Measurements from ENCODE around the gene WSCD2. TPM values are rescaled to one million over a fixed set of nuclear protein-coding genes. Genes with fewer than 3 reads are reported as not detected.

WSCD2 gene
- total and polyA plus RNA-seq, 2 donors (not counting 3 experiments of a cell fraction or from before 2014, with no cell fraction given), result not detected

DNA sequence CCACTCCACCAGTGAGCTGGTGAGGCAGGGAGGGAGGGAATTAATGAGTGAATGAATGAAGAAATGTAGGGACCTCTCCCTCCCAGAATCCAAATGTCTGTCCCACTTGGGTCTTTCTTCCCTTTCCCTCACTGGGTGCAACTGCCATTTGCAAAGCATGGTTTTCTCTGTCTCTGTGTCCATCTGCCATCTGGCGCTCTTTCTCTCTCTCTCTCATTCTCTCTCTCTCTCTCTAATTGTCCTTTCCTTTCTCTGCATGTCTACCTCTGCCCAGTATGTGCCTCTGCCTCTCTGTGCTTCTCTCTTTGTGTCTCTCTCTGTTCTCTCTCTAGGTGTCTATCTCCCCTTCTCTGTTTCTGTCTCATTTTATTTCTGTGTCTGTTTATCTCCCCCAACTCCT is 107.3 kb downstream of the WSCD2 start:
- intact Hi-C loops (cut with micrococcal nuclease), result no loop called here
- ChIA-PET CTCF (interaction anchor here (0.9 kb wide), 1 partner anchor 10 kb away, joined by 3 read pairs; no protein-coding TSS in a partner anchor), POLR2A (no interaction called here)
- no TSS peak for BruUV-seq (replicated peaks)
- H3K27me3 ChIP-seq (ENCODE audit: control insufficient read depth in 2 of 2, insufficient read depth in 2 of 2, low read length in 2 of 2), result no peaks in the 10 kb centered on the region
- no peaks in the 10 kb centered on the region for H3K4me1 ChIP-seq (ENCODE audit: control insufficient read depth, extremely low read depth, insufficient read depth, low read length)
- H3K9me3 ChIP-seq (replicated peaks; ENCODE audit: control insufficient read depth, insufficient read depth, low read length), result no peaks in the 10 kb centered on the region
- H3K4me3 ChIP-seq (replicated peaks in 1 of 3; ENCODE audit: insufficient read depth in 1 of 3, low read depth in 1 of 3, low read length in 3 of 3), result no peak overlapping the region
- TF ChIP-seq, protein P1, sequence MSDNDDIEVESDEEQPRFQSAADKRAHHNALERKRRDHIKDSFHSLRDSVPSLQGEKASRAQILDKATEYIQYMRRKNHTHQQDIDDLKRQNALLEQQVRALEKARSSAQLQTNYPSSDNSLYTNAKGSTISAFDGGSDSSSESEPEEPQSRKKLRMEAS (IDR thresholded peaks at IDR 0.05; ENCODE audit: insufficient read depth, insufficient read length), result no peak
- no peak for TF ChIP-seq GATA2 (IDR thresholded peaks at IDR 0.05; ENCODE audit: insufficient read depth, insufficient read length, low read depth, low read length)
- TF ChIP-seq POLR2A (IDR thresholded peaks at IDR 0.05; ENCODE audit: low read depth, low read length), result no peak
- no peak for TF ChIP-seq EZH2 (IDR thresholded peaks at IDR 0.05; ENCODE audit: borderline replicate concordance, low read depth, low read length, severe bottlenecking)
- no peak for TF ChIP-seq POLR2AphosphoS5 (IDR thresholded peaks at IDR 0.05; ENCODE audit: insufficient read depth, low read depth, low read length)
- TF ChIP-seq JUN (IDR thresholded peaks at IDR 0.05; ENCODE audit: borderline replicate concordance, insufficient read depth, insufficient read length, low read depth), result no peak
- no peaks in the 10 kb centered on the region for H3K36me3 ChIP-seq (ENCODE audit: control insufficient read depth in 2 of 2, extremely low read depth in 1 of 2, insufficient read depth in 2 of 2, low read length in 2 of 2)
- DNase-seq (ENCODE audit: low read depth, low spot score), result no peak
- H4K20me1 ChIP-seq (replicated peaks; ENCODE audit: control insufficient read depth, extremely low read depth, insufficient read depth, low read length), result no peaks in the 10 kb centered on the region
- dilution Hi-C loops (cut with MboI; ENCODE audit: extremely low pct_ligation_motif_present, low sequenced_read_pairs), result no loop called here
- H3K9me1 ChIP-seq (replicated peaks; ENCODE audit: control insufficient read depth, extremely low read depth, insufficient read depth, low read length), result no peaks in the 10 kb centered on the region
- H3K9ac ChIP-seq (replicated peaks; ENCODE audit: extremely low read depth, insufficient read depth, low read length), result no peak overlapping the region
- H2AFZ ChIP-seq (ENCODE audit: low read depth, low read length), result no peak overlapping the region
- H3K79me2 ChIP-seq (ENCODE audit: control insufficient read depth, insufficient read depth, low read length), result no peaks in the 10 kb centered on the region
- FAIRE-seq, result no peak
- no peak overlapping the region for H3K27ac ChIP-seq (ENCODE audit: insufficient read depth, low read depth, low read length)
- H3K4me2 ChIP-seq (ENCODE audit: insufficient read depth, low read length), result no peak overlapping the region

DNA sequence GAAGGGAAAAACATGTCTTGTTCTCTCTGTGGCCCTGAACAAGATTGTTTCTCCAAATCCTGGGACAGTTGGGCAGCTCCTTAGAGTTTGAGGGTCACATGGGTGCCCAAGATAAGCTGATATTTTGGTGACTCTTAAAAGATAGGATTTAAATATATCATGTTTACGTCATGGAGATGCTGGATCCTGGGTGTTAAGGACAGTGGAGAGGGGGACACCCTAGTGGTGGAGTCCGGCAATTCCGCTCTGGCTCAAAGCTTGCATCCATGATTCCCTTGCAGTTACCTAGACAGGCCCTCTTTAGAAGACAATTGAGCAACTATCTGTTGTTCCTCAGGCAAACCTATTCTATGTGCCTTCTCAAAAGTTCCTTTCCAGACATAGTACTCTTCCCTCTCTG is 108.2 kb downstream of the WSCD2 start:
- Histone ChIP-seq H3K9me3 (replicated peaks; ENCODE audit: control insufficient read depth, insufficient read depth, low read length) (no peaks in the 10 kb centered on the region), H3K36me3 (ENCODE audit: control insufficient read depth in 2 of 2, extremely low read depth in 1 of 2, insufficient read depth in 2 of 2, low read length in 2 of 2) (no peaks in the 10 kb centered on the region), H4K20me1 (replicated peaks; ENCODE audit: control insufficient read depth, extremely low read depth, insufficient read depth, low read length) (no peaks in the 10 kb centered on the region), H3K27me3 (ENCODE audit: control insufficient read depth in 2 of 2, insufficient read depth in 2 of 2, low read length in 2 of 2) (no peaks in the 10 kb centered on the region), H3K4me3 (replicated peaks in 1 of 3; ENCODE audit: insufficient read depth in 1 of 3, low read depth in 1 of 3, low read length in 3 of 3) (no peak overlapping the region), H3K4me1 (ENCODE audit: control insufficient read depth, extremely low read depth, insufficient read depth, low read length) (no peaks in the 10 kb centered on the region), H3K4me2 (ENCODE audit: insufficient read depth, low read length) (no peak overlapping the region), H3K9me1 (replicated peaks; ENCODE audit: control insufficient read depth, extremely low read depth, insufficient read depth, low read length) (no peaks in the 10 kb centered on the region), H2AFZ (ENCODE audit: low read depth, low read length) (no peak overlapping the region), H3K9ac (replicated peaks; ENCODE audit: extremely low read depth, insufficient read depth, low read length) (no peak overlapping the region), H3K27ac (ENCODE audit: insufficient read depth, low read depth, low read length) (no peak overlapping the region), H3K79me2 (ENCODE audit: control insufficient read depth, insufficient read depth, low read length) (no peaks in the 10 kb centered on the region)
- intact Hi-C loops (cut with micrococcal nuclease) (no loop called here), dilution Hi-C loops (cut with MboI; ENCODE audit: extremely low pct_ligation_motif_present, low sequenced_read_pairs) (no loop called here)
- no TSS peak for BruUV-seq (replicated peaks)
- DNase-seq (ENCODE audit: low read depth, low spot score) (no peak), FAIRE-seq (no peak)
- CTCF ChIA-PET, result no interaction called here
- POLR2A ChIA-PET, result no interaction called here
- no peak for TF ChIP-seq POLR2AphosphoS5 (IDR thresholded peaks at IDR 0.05; ENCODE audit: insufficient read depth, low read depth, low read length)
- TF ChIP-seq, protein P1 (IDR thresholded peaks at IDR 0.05; ENCODE audit: insufficient read depth, insufficient read length), result no peak
- no peak for TF ChIP-seq MYC (IDR thresholded peaks at IDR 0.05; ENCODE audit: low read depth, low read length)
- no peak for TF ChIP-seq JUN (IDR thresholded peaks at IDR 0.05; ENCODE audit: borderline replicate concordance, insufficient read depth, insufficient read length, low read depth)
- TF ChIP-seq, protein P2, sequence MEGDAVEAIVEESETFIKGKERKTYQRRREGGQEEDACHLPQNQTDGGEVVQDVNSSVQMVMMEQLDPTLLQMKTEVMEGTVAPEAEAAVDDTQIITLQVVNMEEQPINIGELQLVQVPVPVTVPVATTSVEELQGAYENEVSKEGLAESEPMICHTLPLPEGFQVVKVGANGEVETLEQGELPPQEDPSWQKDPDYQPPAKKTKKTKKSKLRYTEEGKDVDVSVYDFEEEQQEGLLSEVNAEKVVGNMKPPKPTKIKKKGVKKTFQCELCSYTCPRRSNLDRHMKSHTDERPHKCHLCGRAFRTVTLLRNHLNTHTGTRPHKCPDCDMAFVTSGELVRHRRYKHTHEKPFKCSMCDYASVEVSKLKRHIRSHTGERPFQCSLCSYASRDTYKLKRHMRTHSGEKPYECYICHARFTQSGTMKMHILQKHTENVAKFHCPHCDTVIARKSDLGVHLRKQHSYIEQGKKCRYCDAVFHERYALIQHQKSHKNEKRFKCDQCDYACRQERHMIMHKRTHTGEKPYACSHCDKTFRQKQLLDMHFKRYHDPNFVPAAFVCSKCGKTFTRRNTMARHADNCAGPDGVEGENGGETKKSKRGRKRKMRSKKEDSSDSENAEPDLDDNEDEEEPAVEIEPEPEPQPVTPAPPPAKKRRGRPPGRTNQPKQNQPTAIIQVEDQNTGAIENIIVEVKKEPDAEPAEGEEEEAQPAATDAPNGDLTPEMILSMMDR (IDR thresholded peaks at IDR 0.05; ENCODE audit: extremely low read depth in 1 of 2, insufficient read depth in 1 of 2, low read depth in 1 of 2, low read length in 2 of 2), result no peak
- TF ChIP-seq GATA2 (IDR thresholded peaks at IDR 0.05; ENCODE audit: insufficient read depth, insufficient read length, low read depth, low read length), result no peak
- no peak for TF ChIP-seq FOS (IDR thresholded peaks at IDR 0.05; ENCODE audit: borderline replicate concordance, insufficient read depth, low read length)
- no peak for TF ChIP-seq POLR2A (IDR thresholded peaks at IDR 0.05; ENCODE audit: low read depth, low read length)
- TF ChIP-seq EZH2 (IDR thresholded peaks at IDR 0.05; ENCODE audit: borderline replicate concordance, low read depth, low read length, severe bottlenecking), result no peak
